NB4 (cell line): ENCODE measurements around the gene KCNQ2.

Source experiments
- CTCF ChIP-seq: IDR thresholded peaks from one replicate; pipeline ENCODE4 v1.5.1; 2012; ENCODE audit warnings: low read depth, low read length
- MYC ChIP-seq: IDR thresholded peaks from 2 replicates; pipeline ENCODE4 v1.6.1; 2011; ENCODE audit warnings: low read depth, low read length
- POLR2A ChIP-seq: IDR thresholded peaks from 2 replicates; pipeline ENCODE4 v1.6.1; 2011; ENCODE audit warnings: mild to moderate bottlenecking; ENCODE audit not compliant: insufficient read length; ENCODE audit errors: extremely low read depth
- TF ChIP-seq, protein P1 (sequence below): IDR thresholded peaks from 2 replicates; pipeline ENCODE4 v1.6.1; 2011; ENCODE audit warnings: low read depth, low read length

DNA sequence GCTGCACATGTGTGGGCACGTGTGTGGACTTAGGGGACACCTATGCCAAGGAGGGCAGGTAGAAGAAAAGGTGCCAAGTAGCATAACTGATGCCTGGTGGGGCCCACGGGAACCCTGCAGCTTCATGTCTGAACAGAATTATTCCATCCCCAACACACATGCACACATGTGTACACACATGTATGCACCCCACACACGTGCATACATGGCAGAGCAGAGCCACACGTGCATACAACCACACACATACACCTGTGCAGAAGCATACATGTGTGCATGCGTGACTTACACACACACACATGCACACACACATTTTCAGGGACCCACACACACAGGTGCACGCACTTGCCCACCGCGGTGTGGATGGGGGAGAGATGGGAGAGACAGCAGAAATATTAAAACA, 59.6 kb downstream of the KCNQ2 start:
- no peak for TF ChIP-seq POLR2A
- TF ChIP-seq CTCF = no peak
- TF ChIP-seq MYC = no peak
- TF ChIP-seq, protein P1, sequence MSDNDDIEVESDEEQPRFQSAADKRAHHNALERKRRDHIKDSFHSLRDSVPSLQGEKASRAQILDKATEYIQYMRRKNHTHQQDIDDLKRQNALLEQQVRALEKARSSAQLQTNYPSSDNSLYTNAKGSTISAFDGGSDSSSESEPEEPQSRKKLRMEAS = no peak
